WTC11 (cell line): ENCODE data around the gene MAP6D1. TPM values are rescaled to one million over a fixed set of nuclear protein-coding genes. Genes with fewer than 3 reads are reported as not detected.

Source experiments
- ATAC-seq: fragments of 200-7000 bp; cut with Tn5 transposase; 2 replicates; pipeline ENCODE4 v1.10.0; 2021; ENCODE audit warnings: mild to moderate bottlenecking, moderate library complexity
- CTCF ChIA-PET: fragments of 300-600 bp; sonication (Branson Sonifier 250); formaldehyde crosslinking; loops from one replicate; lab custom pipeline; 2021; ENCODE audit warnings: antibody characterized with exemption; lab: Charles Lee
- POLR2A ChIA-PET: fragments of 350-600 bp; sonication (Branson Sonifier 250); formaldehyde crosslinking; loops from one replicate; lab custom pipeline; 2021; ENCODE audit warnings: antibody characterized with exemption; lab: Charles Lee
- DNase-seq: peaks from one replicate; pipeline ENCODE4 v3.0.0; 2021; ENCODE audit warnings: low spot score
- H3K27ac Mint-ChIP-seq: 2 replicates; pipeline ENCODE4 v1.8.0; 2021; ENCODE audit warnings: mixed read lengths
- H3K27me3 Mint-ChIP-seq: 2 replicates; pipeline ENCODE4 v1.8.0; 2021; ENCODE audit warnings: low read depth, mild to moderate bottlenecking, moderate library complexity, mixed read lengths
- H3K36me3 Mint-ChIP-seq: 2 replicates; pipeline ENCODE4 v1.8.0; 2021; ENCODE audit warnings: mixed read lengths
- H3K4me1 Mint-ChIP-seq: 2 replicates; pipeline ENCODE4 v1.8.0; 2022; ENCODE audit warnings: mixed read lengths
- H3K4me3 Mint-ChIP-seq: 2 replicates; pipeline ENCODE4 v1.8.0; 2021; ENCODE audit warnings: mild to moderate bottlenecking, moderate library complexity, mixed read lengths
- H3K9me3 Mint-ChIP-seq: 2 replicates; pipeline ENCODE4 v1.8.0; 2021; ENCODE audit warnings: mixed read lengths
- AR ChIP-seq: fragments of 250-450 bp; sonication (Bioruptor Pico); IDR thresholded peaks from 2 replicates; pipeline ENCODE4 v1.9.0; 2021; ENCODE audit warnings: mild to moderate bottlenecking
- FOXP4 ChIP-seq: sonication (generic); formaldehyde crosslinking; IDR thresholded peaks from 2 replicates; pipeline ENCODE4 v1.8.0; 2022; ENCODE audit warnings: mild to moderate bottlenecking, missing genetic modification reagents
- GABPB1 ChIP-seq: sonication (generic); formaldehyde crosslinking; IDR thresholded peaks from 2 replicates; pipeline ENCODE4 v1.8.1; 2023; ENCODE audit warnings: mild to moderate bottlenecking, missing genetic modification reagents
- IRF2 ChIP-seq: sonication (generic); formaldehyde crosslinking; IDR thresholded peaks from 2 replicates; pipeline ENCODE4 v1.8.0; 2022; ENCODE audit warnings: low read depth, missing genetic modification reagents, borderline replicate concordance
- RELA ChIP-seq: sonication (generic); formaldehyde crosslinking; IDR thresholded peaks from 2 replicates; pipeline ENCODE4 v1.8.1; 2022; ENCODE audit warnings: missing genetic modification reagents, mild to moderate bottlenecking, borderline replicate concordance
- TP53 ChIP-seq: sonication (generic); formaldehyde crosslinking; IDR thresholded peaks from 2 replicates; pipeline ENCODE4 v1.8.1; 2023; ENCODE audit warnings: mild to moderate bottlenecking, missing genetic modification reagents
- ZNF121 ChIP-seq: sonication (generic); formaldehyde crosslinking; IDR thresholded peaks from 2 replicates; pipeline ENCODE4 v1.8.0; 2023; ENCODE audit warnings: missing genetic modification reagents
- ZNF232 ChIP-seq: sonication (generic); formaldehyde crosslinking; IDR thresholded peaks from 2 replicates; pipeline ENCODE4 v1.8.0; 2022; ENCODE audit warnings: mild to moderate bottlenecking, missing genetic modification reagents
- total RNA-seq: library from RNA; stranded (reverse); gene quantifications from 3 replicates; pipeline ENCODE4 v1.2.3, GENCODE V29; 2021
- TF ChIP-seq, protein P1 (sequence below): sonication (generic); formaldehyde crosslinking; IDR thresholded peaks from 2 replicates; pipeline ENCODE4 v1.8.1; 2022; ENCODE audit warnings: low read depth, mild to moderate bottlenecking, moderate library complexity, missing genetic modification reagents, borderline replicate concordance
- TF ChIP-seq, protein P2 (sequence below): sonication (generic); formaldehyde crosslinking; IDR thresholded peaks from 2 replicates; pipeline ENCODE4 v1.8.1; 2023; ENCODE audit warnings: mild to moderate bottlenecking, missing genetic modification reagents, moderate library complexity
- TF ChIP-seq, protein P3 (sequence below): fragments of 250-450 bp; sonication (Bioruptor Pico); IDR thresholded peaks from 2 replicates; pipeline ENCODE4 v1.9.0; 2021; ENCODE audit warnings: moderate library complexity, mild to moderate bottlenecking, inconsistent platforms, borderline replicate concordance
- TF ChIP-seq, protein P4 (sequence below): sonication (generic); formaldehyde crosslinking; IDR thresholded peaks from 2 replicates; pipeline ENCODE4 v1.8.1; 2023; ENCODE audit warnings: mild to moderate bottlenecking, missing genetic modification reagents, borderline replicate concordance
- TF ChIP-seq, protein P5 (sequence below): sonication (generic); formaldehyde crosslinking; conservative IDR thresholded peaks from 2 replicates; pipeline ENCODE4 v1.8.1; 2022; ENCODE audit warnings: mild to moderate bottlenecking, missing genetic modification reagents
- TF ChIP-seq, protein P6 (sequence below): fragments of 250-450 bp; sonication (Bioruptor Pico); IDR thresholded peaks from 2 replicates; pipeline ENCODE4 v1.9.0; 2021; ENCODE audit warnings: mild to moderate bottlenecking, borderline replicate concordance

Gene MAP6D1
- total RNA-seq, 1 experiment from 2014 or later, result 6.3 TPM

DNA sequence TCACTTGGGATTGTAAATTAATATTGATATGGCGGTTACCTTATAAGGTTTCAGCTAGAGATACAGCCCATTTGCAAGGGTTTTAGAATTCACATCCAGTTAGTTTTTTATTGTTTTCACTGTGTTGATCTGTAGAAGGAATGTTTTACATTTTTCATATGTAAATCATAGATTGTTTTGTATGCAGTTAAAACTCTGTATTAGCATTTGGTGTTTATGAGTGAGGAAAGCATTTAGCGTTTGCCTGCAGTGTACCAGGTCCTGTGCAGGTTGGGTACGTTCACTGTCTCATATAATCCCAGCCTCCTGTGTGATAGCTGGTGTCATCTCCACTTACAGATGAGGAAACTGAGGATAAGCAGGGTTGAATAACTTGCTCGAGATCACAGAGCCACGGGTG is 23.8 kb downstream of the MAP6D1 start (continued):
- no peak for TF ChIP-seq FOXP4 (CRISPR knock-in tag)
- TF ChIP-seq, all 79 proteins: peak for 0

GRCh38 chr3:183800243-183800863 is 25.0 kb downstream of the MAP6D1 start:
- CTCF ChIA-PET, result no interaction called here
- Mint-ChIP-seq H3K27ac (no peak overlapping the region), H3K27me3 (no peaks in the 10 kb centered on the region), H3K4me1 (no peaks in the 10 kb centered on the region), H3K4me3 (no peak overlapping the region), H3K9me3 (no peaks in the 10 kb centered on the region), H3K36me3 (peaks cover 75% of the 10 kb centered on the region)
- DNase-seq (no peak), ATAC-seq (no peak)
- no peak for TF ChIP-seq TP53 (CRISPR knock-in tag)
- POLR2A ChIA-PET, result no interaction called here

DNA sequence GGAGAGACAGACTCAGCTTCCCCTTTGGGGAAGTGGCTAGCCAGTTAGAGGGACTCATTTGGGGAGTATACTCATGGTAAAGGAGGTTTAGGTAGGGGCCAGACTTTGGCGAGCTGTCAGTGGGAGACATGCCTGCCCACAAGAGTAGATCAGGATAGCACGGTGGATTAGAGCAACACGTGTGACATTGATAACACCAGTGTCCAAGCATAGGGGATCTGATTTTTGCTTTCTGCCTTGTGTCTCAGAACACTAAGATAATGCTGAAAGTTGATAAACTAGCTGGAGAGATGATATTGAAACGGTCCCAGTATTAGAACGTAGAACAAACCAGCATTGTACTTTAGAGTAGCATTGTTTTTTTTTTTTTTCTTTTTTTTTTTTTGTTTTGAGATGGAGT is 25.9 kb downstream of the MAP6D1 start:
- H3K36me3 Mint-ChIP-seq, result peaks cover 71% of the 10 kb centered on the region
- no peaks in the 10 kb centered on the region for H3K4me1 Mint-ChIP-seq
- H3K27me3 Mint-ChIP-seq, result no peaks in the 10 kb centered on the region
- ATAC-seq, result no peak
- TF ChIP-seq, protein P1, sequence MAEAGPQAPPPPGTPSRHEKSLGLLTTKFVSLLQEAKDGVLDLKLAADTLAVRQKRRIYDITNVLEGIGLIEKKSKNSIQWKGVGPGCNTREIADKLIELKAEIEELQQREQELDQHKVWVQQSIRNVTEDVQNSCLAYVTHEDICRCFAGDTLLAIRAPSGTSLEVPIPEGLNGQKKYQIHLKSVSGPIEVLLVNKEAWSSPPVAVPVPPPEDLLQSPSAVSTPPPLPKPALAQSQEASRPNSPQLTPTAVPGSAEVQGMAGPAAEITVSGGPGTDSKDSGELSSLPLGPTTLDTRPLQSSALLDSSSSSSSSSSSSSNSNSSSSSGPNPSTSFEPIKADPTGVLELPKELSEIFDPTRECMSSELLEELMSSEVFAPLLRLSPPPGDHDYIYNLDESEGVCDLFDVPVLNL, result no peak
- TF ChIP-seq ZNF121 (CRISPR knock-in tag) (no peak), RELA (CRISPR knock-in tag) (no peak), ZNF232 (CRISPR knock-in tag) (no peak), IRF2 (CRISPR knock-in tag) (no peak), GABPB1 (no peak), AR (CRISPR knock-in tag) (no peak)
- TF ChIP-seq, protein P2, sequence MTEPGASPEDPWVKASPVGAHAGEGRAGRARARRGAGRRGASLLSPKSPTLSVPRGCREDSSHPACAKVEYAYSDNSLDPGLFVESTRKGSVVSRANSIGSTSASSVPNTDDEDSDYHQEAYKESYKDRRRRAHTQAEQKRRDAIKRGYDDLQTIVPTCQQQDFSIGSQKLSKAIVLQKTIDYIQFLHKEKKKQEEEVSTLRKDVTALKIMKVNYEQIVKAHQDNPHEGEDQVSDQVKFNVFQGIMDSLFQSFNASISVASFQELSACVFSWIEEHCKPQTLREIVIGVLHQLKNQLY (CRISPR knock-in tag), result no peak
- TF ChIP-seq, protein P3, sequence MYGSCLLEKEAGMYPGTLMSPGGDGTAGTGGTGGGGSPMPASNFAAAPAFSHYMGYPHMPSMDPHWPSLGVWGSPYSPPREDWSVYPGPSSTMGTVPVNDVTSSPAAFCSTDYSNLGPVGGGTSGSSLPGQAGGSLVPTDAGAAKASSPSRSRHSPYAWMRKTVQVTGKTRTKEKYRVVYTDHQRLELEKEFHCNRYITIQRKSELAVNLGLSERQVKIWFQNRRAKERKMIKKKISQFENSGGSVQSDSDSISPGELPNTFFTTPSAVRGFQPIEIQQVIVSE (CRISPR knock-in tag), result no peak
- TF ChIP-seq, protein P4, sequence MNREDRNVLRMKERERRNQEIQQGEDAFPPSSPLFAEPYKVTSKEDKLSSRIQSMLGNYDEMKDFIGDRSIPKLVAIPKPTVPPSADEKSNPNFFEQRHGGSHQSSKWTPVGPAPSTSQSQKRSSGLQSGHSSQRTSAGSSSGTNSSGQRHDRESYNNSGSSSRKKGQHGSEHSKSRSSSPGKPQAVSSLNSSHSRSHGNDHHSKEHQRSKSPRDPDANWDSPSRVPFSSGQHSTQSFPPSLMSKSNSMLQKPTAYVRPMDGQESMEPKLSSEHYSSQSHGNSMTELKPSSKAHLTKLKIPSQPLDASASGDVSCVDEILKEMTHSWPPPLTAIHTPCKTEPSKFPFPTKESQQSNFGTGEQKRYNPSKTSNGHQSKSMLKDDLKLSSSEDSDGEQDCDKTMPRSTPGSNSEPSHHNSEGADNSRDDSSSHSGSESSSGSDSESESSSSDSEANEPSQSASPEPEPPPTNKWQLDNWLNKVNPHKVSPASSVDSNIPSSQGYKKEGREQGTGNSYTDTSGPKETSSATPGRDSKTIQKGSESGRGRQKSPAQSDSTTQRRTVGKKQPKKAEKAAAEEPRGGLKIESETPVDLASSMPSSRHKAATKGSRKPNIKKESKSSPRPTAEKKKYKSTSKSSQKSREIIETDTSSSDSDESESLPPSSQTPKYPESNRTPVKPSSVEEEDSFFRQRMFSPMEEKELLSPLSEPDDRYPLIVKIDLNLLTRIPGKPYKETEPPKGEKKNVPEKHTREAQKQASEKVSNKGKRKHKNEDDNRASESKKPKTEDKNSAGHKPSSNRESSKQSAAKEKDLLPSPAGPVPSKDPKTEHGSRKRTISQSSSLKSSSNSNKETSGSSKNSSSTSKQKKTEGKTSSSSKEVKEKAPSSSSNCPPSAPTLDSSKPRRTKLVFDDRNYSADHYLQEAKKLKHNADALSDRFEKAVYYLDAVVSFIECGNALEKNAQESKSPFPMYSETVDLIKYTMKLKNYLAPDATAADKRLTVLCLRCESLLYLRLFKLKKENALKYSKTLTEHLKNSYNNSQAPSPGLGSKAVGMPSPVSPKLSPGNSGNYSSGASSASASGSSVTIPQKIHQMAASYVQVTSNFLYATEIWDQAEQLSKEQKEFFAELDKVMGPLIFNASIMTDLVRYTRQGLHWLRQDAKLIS (CRISPR knock-in tag), result no peak
- TF ChIP-seq, protein P5, sequence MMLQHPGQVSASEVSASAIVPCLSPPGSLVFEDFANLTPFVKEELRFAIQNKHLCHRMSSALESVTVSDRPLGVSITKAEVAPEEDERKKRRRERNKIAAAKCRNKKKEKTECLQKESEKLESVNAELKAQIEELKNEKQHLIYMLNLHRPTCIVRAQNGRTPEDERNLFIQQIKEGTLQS (CRISPR knock-in tag), result no peak
- TF ChIP-seq, protein P6, sequence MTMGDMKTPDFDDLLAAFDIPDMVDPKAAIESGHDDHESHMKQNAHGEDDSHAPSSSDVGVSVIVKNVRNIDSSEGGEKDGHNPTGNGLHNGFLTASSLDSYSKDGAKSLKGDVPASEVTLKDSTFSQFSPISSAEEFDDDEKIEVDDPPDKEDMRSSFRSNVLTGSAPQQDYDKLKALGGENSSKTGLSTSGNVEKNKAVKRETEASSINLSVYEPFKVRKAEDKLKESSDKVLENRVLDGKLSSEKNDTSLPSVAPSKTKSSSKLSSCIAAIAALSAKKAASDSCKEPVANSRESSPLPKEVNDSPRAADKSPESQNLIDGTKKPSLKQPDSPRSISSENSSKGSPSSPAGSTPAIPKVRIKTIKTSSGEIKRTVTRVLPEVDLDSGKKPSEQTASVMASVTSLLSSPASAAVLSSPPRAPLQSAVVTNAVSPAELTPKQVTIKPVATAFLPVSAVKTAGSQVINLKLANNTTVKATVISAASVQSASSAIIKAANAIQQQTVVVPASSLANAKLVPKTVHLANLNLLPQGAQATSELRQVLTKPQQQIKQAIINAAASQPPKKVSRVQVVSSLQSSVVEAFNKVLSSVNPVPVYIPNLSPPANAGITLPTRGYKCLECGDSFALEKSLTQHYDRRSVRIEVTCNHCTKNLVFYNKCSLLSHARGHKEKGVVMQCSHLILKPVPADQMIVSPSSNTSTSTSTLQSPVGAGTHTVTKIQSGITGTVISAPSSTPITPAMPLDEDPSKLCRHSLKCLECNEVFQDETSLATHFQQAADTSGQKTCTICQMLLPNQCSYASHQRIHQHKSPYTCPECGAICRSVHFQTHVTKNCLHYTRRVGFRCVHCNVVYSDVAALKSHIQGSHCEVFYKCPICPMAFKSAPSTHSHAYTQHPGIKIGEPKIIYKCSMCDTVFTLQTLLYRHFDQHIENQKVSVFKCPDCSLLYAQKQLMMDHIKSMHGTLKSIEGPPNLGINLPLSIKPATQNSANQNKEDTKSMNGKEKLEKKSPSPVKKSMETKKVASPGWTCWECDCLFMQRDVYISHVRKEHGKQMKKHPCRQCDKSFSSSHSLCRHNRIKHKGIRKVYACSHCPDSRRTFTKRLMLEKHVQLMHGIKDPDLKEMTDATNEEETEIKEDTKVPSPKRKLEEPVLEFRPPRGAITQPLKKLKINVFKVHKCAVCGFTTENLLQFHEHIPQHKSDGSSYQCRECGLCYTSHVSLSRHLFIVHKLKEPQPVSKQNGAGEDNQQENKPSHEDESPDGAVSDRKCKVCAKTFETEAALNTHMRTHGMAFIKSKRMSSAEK, result no peak
- ChIA-PET POLR2A (no interaction called here), CTCF (no interaction called here)
- no peaks in the 10 kb centered on the region for H3K9me3 Mint-ChIP-seq
- H3K4me3 Mint-ChIP-seq, result no peak overlapping the region
- no peak overlapping the region for H3K27ac Mint-ChIP-seq
- no peak for DNase-seq
